ENCODE data around the gene FAM131A.
A peak's percentile ranks its signal among the peaks of the same experiment; 100 is the strongest.

The FAM131A gene

GRCh38 chr3:184306341-184306972, 30.9 kb upstream of the FAM131A start:
- ChIA-PET CTCF (no interaction called here), POLR2A (no interaction called here)
- TF ChIP-seq FOXK2 (IDR thresholded peaks at IDR 0.05), result no peak
- no peak for TF ChIP-seq FOXM1 (IDR thresholded peaks at IDR 0.05; ENCODE audit: borderline replicate concordance)
- TF ChIP-seq ZNF384 (IDR thresholded peaks at IDR 0.05), result no peak
- DNase-seq (ENCODE audit: extremely low spot score), result no peak

- DNase-seq (ENCODE audit: extremely low spot score), result no peak
- CTCF ChIA-PET, result no interaction called here
- POLR2A ChIA-PET, result no interaction called here
Observed at GRCh38 chr3:184307915-184308314, 29.5 kb upstream of the FAM131A start.

DNA sequence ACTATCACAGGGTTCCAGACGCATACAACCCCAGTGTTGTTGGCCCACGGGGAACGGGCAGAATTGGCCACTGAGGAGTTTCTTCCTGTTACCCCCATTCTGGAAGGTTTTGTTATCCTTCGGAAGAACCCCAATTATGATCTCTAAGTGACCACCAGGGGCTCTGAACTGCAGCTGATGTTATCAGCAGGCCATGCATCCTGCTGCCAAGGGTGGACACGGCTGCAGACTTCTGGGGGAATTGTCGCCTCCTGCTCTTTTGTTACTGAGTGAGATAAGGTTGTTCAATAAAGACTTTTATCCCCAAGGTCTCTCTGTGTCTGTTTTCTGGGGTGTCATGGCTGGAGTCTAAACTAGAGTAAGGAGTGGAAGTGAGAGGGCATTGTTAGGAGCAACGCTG, 28.7 kb upstream of the FAM131A start:
- TF ChIP-seq FOXA1 (IDR thresholded peaks at IDR 0.05) (no peak), FOXK2 (IDR thresholded peaks at IDR 0.05) (no peak), NFRKB (IDR thresholded peaks at IDR 0.05) (no peak), SP1 (IDR thresholded peaks at IDR 0.05) (no peak), CTBP1 (IDR thresholded peaks at IDR 0.05; ENCODE audit: borderline replicate concordance) (no peak), ARNT (IDR thresholded peaks at IDR 0.05) (no peak), FOXM1 (IDR thresholded peaks at IDR 0.05; ENCODE audit: borderline replicate concordance) (no peak), L3MBTL2 (conservative IDR thresholded peaks at IDR 0.05) (no peak), SUZ12 (IDR thresholded peaks at IDR 0.05) (no peak), HDGF (IDR thresholded peaks at IDR 0.05; ENCODE audit: borderline replicate concordance) (no peak), ZNF384 (IDR thresholded peaks at IDR 0.05) (no peak), LEF1 (IDR thresholded peaks at IDR 0.05; ENCODE audit: borderline replicate concordance) (no peak), ELF4 (IDR thresholded peaks at IDR 0.05) (no peak), BHLHE40 (IDR thresholded peaks at IDR 0.05; ENCODE audit: borderline replicate concordance) (no peak), TARDBP (IDR thresholded peaks at IDR 0.05) (no peak)
- TF ChIP-seq, protein P1, sequence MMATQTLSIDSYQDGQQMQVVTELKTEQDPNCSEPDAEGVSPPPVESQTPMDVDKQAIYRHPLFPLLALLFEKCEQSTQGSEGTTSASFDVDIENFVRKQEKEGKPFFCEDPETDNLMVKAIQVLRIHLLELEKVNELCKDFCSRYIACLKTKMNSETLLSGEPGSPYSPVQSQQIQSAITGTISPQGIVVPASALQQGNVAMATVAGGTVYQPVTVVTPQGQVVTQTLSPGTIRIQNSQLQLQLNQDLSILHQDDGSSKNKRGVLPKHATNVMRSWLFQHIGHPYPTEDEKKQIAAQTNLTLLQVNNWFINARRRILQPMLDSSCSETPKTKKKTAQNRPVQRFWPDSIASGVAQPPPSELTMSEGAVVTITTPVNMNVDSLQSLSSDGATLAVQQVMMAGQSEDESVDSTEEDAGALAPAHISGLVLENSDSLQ (IDR thresholded peaks at IDR 0.05), result no peak
- DNase-seq (ENCODE audit: extremely low spot score), result no peak
- CTCF ChIA-PET, result no interaction called here
- POLR2A ChIA-PET, result no interaction called here

More at GRCh38 chr3:184307915-184308314, 29.5 kb upstream of the FAM131A start:
- no peak for TF ChIP-seq TARDBP (IDR thresholded peaks at IDR 0.05)
- no peak for TF ChIP-seq HDGF (IDR thresholded peaks at IDR 0.05; ENCODE audit: borderline replicate concordance)
- no peak for TF ChIP-seq ZNF384 (IDR thresholded peaks at IDR 0.05)

DNA sequence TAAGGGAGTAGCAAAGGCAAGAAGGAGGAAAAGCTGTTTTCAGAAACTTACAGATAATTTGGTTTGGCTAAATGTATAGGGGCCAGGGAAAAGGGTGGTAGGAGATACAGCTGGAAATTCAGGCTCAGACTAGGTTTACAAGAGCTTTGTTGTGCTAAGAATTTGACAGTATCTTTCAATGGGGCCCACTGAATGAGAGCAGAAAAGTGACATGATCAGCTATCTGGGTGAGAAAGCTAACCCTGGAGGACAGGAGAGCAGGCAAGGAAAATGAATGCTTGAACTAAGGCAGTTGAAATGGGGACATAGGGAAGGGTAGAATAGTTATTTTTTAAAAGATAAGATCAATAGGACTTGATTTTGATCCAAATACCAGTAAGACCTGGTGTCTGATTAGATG, 25.8 kb upstream of the FAM131A start:
- POLR2A ChIA-PET, result interaction anchor here (0.6 kb wide), 2 partner anchors 12 to 65 kb away, joined by 3 read pairs; no protein-coding TSS in a partner anchor
- DNase-seq (ENCODE audit: extremely low spot score), result no peak
- TF ChIP-seq CTBP1 (IDR thresholded peaks at IDR 0.05; ENCODE audit: borderline replicate concordance), result no peak
- CTCF ChIA-PET, result no interaction called here

- ChIA-PET CTCF (no interaction called here), POLR2A (no interaction called here)
- TF ChIP-seq BHLHE40 (IDR thresholded peaks at IDR 0.05; ENCODE audit: borderline replicate concordance), result no peak
- TF ChIP-seq ELF4 (IDR thresholded peaks at IDR 0.05), result no peak
- no peak for TF ChIP-seq FOXM1 (IDR thresholded peaks at IDR 0.05; ENCODE audit: borderline replicate concordance)
- no peak for TF ChIP-seq FOXK2 (IDR thresholded peaks at IDR 0.05)
- no peak for TF ChIP-seq HDGF (IDR thresholded peaks at IDR 0.05; ENCODE audit: borderline replicate concordance)
- TF ChIP-seq, protein P1 (IDR thresholded peaks at IDR 0.05), result no peak
- no peak for TF ChIP-seq FOXA1 (IDR thresholded peaks at IDR 0.05)
- DNase-seq (ENCODE audit: extremely low spot score), result peak; percentile 93
Observed at GRCh38 chr3:184314363-184314699, 23.1 kb upstream of the FAM131A start, which contains the start of gene EIF4G1. EIF4G1 (plus strand) TSS chr3:184314606; CDS start chr3:184315797, 1,191 bp downstream.

GRCh38 chr3:184314700-184315542, 22.5 kb upstream of the FAM131A start:
- no peak for TF ChIP-seq CTBP1 (IDR thresholded peaks at IDR 0.05; ENCODE audit: borderline replicate concordance)
- no peak for TF ChIP-seq FOXM1 (IDR thresholded peaks at IDR 0.05; ENCODE audit: borderline replicate concordance)
- peak; percentile 27 for DNase-seq (ENCODE audit: extremely low spot score)
- ChIA-PET POLR2A (no interaction called here), CTCF (no interaction called here)

DNA sequence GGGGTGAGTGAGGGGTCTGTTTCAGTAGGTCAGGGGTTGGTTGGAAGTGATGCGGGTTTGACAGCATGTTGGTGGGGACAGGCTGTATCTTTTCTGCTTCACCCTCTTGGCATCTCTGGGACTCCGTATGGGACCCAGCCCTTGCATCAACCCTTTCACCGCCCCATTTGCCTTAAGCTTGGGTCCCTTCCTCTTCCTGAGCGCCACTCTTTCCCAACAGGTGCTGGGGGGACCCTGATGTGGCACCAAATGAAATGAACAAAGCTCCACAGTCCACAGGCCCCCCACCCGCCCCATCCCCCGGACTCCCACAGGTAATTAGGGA, 21.9 kb upstream of the FAM131A start:
- no peak for TF ChIP-seq CTBP1 (IDR thresholded peaks at IDR 0.05; ENCODE audit: borderline replicate concordance)
- TF ChIP-seq ARNT (IDR thresholded peaks at IDR 0.05), result no peak
- no peak for TF ChIP-seq LEF1 (IDR thresholded peaks at IDR 0.05; ENCODE audit: borderline replicate concordance)
- TF ChIP-seq ZNF384 (IDR thresholded peaks at IDR 0.05), result no peak
- no peak for TF ChIP-seq FOXM1 (IDR thresholded peaks at IDR 0.05; ENCODE audit: borderline replicate concordance)
- no peak for TF ChIP-seq NFRKB (IDR thresholded peaks at IDR 0.05)
- TF ChIP-seq FOXA1 (IDR thresholded peaks at IDR 0.05), result no peak
- TF ChIP-seq, protein P1 (IDR thresholded peaks at IDR 0.05), result no peak
- no peak for TF ChIP-seq L3MBTL2 (conservative IDR thresholded peaks at IDR 0.05)
- TF ChIP-seq SUZ12 (IDR thresholded peaks at IDR 0.05), result no peak
- TF ChIP-seq ELF4 (IDR thresholded peaks at IDR 0.05), result no peak
- no peak for TF ChIP-seq TARDBP (IDR thresholded peaks at IDR 0.05)
- TF ChIP-seq FOXK2 (IDR thresholded peaks at IDR 0.05), result no peak
- TF ChIP-seq SP1 (IDR thresholded peaks at IDR 0.05), result no peak
- no peak for TF ChIP-seq BHLHE40 (IDR thresholded peaks at IDR 0.05; ENCODE audit: borderline replicate concordance)
- TF ChIP-seq HDGF (IDR thresholded peaks at IDR 0.05; ENCODE audit: borderline replicate concordance), result no peak
- CTCF ChIA-PET, result interaction anchor here (0.7 kb wide), 1 partner anchor 480 kb away, joined by 3 read pairs; no protein-coding TSS in a partner anchor
- POLR2A ChIA-PET, result interaction anchor here (0.8 kb wide), 1 partner anchor 16 kb away, joined by 3 read pairs; no protein-coding TSS in a partner anchor
- no peak for DNase-seq (ENCODE audit: extremely low spot score)
